GM18520 (cell line): ENCODE results near the gene NRCAM.
A peak's percentile ranks its signal among the peaks of the same experiment; 100 is the strongest.

Source experiments
- ATAC-seq: cut with Tn5 transposase; IDR thresholded peaks from one replicate; pipeline ENCODE4 v1.9.1; 2021; ENCODE audit not compliant: unreplicated experiment

The NRCAM gene

GRCh38 chr7:108140671-108141070 lies 315.6 kb downstream of the NRCAM start:
- ATAC-seq: no peak

GRCh38 chr7:108138911-108139310 lies 317.3 kb downstream of the NRCAM start:
- ATAC-seq: no peak

- ATAC-seq: no peak
Measured at GRCh38 chr7:108137993-108138392, 318.2 kb downstream of the NRCAM start.

- no peak for ATAC-seq
Measured at GRCh38 chr7:108137040-108137439, 319.2 kb downstream of the NRCAM start.

GRCh38 chr7:108136191-108136688 lies 320.0 kb downstream of the NRCAM start:
- ATAC-seq: peak; percentile 4

DNA sequence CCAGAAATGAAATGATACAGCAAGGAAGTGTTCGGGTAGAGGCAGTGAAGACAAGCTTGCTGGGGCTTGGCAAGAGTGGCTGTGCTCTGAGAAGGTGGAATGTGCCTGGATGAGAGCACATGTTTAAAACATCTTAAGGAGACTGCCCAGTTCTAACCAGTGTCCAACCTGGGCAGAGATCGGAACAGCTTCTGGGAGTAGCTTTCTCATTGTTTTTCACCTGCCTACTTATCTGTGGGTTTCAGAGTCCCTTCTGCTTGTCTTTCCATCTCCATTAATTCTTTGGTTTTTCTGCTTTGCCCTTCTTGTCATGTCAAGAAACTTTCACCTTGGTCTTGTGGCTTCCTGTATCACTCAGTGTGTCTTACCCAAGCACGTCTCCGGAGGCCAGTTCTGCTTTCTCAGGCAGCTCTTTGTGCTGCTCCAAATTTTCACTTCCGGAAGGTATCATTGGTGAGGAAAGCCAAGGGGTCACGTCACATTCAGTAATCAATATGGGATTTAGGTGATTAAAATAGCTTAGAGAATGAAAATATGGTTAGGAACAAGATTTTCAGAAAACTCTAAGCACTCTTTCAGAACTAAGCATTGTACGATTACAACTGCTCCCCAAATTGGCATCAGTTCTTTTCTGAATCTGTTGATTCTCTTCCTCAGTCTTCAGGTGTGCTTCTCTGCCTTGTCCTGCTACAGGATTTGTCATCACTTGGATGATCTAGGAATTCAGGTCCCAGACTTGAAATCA lies 320.6 kb downstream of the NRCAM start:
- peak; percentile 97 for ATAC-seq

DNA sequence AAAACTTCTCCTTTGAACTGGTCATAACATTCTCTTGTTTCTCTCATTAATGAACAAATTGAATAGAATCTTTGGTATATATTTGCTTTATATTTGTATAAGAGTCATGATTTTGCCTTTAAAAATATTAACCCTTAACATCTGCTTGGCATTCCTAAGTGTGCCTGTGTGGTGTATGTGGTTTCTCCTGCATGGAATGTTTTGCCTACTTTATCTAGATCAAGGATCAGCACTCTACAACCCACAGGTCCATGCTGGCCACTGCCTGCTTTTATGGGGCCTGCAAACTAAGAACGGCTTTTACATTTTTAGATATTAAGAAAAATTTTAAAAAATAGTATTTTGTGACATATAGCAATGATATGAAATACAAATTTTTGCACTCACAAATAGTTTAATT lies 321.8 kb downstream of the NRCAM start:
- no peak for ATAC-seq

DNA sequence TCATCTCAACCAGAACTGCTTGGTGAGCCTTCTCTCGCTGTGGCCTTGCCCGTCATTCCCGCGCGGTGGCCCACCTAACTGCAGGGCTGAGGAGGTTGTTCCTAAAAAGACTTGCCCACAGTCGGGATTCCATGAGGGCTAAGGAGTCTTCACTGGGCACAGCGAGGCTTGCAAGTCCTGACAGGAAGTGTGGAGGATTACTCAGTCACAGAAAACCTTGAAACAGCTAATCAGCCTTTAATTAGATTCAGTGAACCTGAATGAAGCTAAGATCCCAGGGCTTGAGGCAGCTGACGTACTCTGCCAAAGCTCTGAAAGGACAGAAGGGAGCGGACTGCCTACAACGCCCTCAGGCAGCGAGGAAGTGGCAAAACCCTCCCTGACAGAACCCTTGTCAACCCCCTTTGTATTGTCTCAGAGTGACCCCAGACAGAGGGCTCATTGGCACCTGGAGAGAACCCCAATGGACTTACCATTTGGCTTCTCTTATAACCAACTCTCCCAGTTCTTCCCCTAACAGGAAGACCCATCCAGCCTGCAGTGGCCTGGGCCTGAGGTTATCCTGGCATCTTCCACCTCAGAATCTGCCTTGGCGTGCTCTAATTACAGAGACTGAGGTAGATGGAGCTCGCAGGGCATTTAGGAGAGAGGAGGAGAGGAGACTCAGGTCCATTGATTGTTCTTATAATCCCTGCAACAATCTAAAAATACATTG lies 323.5 kb downstream of the NRCAM start:
- ATAC-seq: no peak

DNA sequence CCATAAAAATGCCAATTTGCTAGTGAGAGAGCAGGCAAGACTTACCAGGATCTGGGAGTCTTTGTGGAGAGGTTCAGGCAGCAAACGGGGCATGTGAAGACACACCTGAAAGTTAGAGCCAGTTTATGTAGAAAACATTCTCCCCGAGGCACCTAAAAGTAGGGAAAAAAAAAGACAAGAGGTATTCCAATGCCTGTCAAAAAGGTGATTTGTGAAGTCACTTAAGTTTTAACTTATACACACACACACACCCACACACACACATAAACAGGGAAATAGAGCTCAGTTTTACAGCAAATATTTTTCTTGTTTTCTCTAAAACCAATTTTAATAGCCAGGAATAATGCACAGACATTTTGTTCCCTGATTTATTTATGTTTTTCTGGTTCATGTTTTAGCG lies 326.0 kb downstream of the NRCAM start, which contains the start of gene LAMB4:
TSS of gene LAMB4 (minus strand) at position 101 of the 400 bp plus-strand sequence. CDS start 7,197 bp downstream, outside the sequence.
- no peak for ATAC-seq

DNA sequence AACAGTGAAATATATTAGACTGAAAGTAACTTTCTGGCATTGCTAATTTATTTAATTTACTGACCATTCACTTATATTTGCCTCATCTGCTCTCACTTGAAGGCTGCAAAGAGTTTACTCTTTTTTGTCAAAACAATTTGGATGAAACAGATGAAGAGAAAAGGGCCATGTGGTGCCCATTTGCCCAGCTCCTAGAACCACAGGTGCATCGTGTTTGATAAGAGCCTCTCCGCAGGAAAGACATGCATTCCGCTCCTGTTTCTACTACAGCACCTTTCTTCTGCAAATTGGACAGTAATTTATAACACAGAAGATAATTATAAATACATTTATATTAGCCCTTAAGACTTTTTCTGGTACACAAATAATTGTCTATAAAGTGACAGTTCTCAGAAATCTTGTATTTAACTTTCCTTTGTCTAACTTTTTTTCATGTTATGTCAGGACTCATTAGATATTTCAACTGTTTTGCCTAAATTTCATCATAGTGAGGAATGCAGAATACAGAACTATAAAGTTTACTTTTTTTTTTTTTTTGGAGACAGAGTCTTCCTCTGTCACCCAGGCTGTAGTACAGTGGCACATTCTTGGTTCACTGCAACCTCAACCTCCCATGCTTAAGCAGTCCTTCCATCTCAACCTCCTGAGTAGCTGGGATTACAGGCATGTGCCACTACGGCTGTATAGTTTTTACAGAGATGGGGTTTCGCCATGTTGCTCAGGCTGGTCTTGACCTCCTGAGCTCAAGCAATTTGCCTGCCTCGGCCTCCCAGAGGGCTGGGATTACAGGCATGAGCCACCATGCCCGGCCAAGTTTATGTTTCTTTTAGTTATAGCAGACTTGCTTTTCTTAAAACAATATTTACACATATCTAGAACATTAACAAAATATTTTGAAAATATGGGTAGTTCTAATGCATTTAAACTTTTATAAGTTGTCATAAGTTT lies 326.9 kb downstream of the NRCAM start:
- ATAC-seq: no peak

GRCh38 chr7:108128514-108128913 lies 327.7 kb downstream of the NRCAM start:
- ATAC-seq: no peak

DNA sequence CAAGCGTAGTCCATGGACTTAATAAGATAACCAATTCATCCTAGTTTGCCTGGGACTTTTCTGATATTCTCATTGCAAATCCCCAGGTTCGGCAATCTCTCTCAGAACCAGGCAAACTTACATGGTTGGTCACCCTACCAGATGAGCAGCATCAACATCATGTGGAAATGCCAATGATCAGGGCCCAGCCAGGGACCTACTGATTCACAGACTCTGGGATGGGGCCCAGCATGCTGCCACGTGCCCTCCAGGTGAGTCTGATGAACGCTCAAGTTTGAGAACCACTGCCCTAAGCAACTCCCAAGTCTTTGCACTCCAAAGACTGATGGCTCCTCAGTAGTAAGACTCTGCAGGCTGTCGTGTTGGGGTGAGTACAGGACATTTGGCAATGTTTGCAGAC lies 328.8 kb downstream of the NRCAM start:
- ATAC-seq: no peak

- no peak for ATAC-seq
Measured at GRCh38 chr7:108124820-108125219, 331.4 kb downstream of the NRCAM start.

DNA sequence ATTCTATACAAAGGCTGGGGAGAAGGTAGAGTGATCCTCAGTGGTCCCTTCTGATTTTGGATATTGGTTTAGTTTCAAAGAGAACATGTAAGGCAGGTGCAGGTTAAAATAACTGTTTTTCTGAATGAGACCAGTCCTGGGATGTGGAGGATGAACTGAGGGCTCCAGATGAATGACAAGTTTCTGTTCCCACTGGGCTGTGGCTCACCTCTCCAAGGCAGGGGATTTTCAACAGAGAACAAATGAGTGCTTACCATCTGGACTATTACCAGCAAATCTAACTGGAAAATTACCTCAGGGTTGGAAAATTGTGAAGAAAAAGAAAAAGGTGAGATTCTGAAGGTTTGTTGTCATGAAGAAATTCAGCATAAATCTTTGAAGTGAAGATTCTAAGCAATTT lies 334.1 kb downstream of the NRCAM start:
- ATAC-seq: no peak

- ATAC-seq: no peak
Measured at GRCh38 chr7:108120933-108121332, 335.3 kb downstream of the NRCAM start.

DNA sequence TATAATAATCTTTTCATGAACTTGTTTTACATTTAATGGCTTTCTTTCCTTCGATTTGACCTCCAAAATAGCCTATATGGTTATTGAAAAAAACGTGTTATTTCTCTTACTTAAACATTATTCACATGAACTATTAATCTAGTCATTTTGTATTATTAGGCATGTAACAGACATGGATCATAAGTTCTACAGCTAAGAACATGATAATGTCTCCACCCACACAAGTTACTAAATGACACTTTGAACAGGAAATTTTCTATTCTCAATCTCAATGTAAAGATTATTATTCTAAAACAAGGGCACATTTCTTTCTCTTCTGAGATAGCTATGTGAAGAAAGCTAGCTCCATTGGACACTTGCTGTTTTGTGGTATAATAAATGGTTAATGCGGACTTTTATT lies 336.0 kb downstream of the NRCAM start:
- ATAC-seq: no peak

DNA sequence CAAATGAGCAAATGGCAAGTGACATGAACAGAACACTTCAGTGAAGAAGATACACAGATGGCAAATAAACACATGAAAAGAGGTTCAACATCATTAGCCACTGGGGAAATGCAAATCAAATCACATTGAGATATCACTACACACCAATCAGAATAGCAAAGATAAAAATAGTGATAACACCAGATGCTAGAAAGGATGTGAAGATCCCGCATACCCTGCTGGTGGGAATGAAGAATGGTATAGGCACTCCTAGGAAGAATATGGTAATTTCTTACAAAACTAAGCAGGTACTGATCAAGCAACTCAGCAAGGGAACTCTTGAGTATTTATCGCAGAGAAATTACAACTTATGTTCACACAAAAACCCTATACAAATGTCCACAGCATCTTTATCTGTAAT lies 337.3 kb downstream of the NRCAM start:
- no peak for ATAC-seq

DNA sequence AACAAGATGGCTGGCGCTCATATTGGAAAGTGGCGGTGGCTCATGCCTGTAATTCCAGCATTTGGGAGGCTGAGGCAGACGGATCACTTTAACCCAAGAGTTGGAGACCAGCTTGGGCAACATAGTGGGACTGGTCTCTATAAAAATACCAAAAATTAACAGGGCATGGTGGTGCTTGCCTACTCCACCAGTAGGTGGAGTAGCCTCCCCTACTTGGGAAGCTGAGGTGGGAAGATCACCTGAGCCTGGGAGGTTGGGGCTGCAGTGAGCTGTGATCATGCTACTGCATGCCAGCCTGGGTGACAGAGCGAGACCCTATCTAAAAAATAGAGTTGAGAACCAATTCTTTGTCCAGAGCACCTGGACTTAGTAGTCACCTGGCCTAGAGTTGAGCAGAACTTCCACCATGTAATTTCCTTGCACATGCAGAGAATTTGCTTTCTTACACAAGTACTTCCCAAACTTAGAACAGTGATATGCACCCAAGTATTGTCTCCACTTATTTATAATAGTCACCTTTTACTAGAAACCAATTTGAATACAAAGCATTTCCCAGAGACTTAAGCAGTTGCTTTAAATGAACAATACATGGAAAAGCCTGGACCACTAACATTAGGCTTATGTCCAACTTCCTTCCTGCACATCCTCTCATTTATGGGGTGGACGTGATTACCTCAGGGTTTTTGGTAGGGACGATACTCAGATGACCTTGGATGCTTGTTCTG lies 342.0 kb downstream of the NRCAM start:
- ATAC-seq: peak; percentile 73

GRCh38 chr7:108112683-108113082 lies 343.6 kb downstream of the NRCAM start:
- no peak for ATAC-seq

- ATAC-seq: peak; percentile 43
Measured at GRCh38 chr7:108109221-108109908, 346.9 kb downstream of the NRCAM start.
